Panc1 (cell line): Measurements from ENCODE around the gene POLA1.

ENCODE experiments used
- TCF7L2 ChIP-seq: IDR thresholded peaks from 2 replicates; pipeline ENCODE4 v1.6.1; 2011; ENCODE audit warnings: mild to moderate bottlenecking, low read depth, low read length, inconsistent platforms
- TF ChIP-seq, protein P1 (sequence below): fragments of 450-650 bp; IDR thresholded peaks from 2 replicates; pipeline ENCODE4 v1.5.1; 2017; ENCODE audit warnings: mild to moderate bottlenecking
- TF ChIP-seq, protein P2 (sequence below), 2 experiments: IDR thresholded peaks; 2 replicates each; pipeline ENCODE4 v1.6.1; 2011 to 2012; ENCODE audit warnings: low read depth in 2 of 2, control low read depth in 1 of 2, low read length in 1 of 2, mild to moderate bottlenecking in 1 of 2, moderate library complexity in 1 of 2; ENCODE audit not compliant: insufficient read depth in 1 of 2

- TF ChIP-seq, protein P1, sequence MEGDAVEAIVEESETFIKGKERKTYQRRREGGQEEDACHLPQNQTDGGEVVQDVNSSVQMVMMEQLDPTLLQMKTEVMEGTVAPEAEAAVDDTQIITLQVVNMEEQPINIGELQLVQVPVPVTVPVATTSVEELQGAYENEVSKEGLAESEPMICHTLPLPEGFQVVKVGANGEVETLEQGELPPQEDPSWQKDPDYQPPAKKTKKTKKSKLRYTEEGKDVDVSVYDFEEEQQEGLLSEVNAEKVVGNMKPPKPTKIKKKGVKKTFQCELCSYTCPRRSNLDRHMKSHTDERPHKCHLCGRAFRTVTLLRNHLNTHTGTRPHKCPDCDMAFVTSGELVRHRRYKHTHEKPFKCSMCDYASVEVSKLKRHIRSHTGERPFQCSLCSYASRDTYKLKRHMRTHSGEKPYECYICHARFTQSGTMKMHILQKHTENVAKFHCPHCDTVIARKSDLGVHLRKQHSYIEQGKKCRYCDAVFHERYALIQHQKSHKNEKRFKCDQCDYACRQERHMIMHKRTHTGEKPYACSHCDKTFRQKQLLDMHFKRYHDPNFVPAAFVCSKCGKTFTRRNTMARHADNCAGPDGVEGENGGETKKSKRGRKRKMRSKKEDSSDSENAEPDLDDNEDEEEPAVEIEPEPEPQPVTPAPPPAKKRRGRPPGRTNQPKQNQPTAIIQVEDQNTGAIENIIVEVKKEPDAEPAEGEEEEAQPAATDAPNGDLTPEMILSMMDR = no peak
- TF ChIP-seq, protein P2, sequence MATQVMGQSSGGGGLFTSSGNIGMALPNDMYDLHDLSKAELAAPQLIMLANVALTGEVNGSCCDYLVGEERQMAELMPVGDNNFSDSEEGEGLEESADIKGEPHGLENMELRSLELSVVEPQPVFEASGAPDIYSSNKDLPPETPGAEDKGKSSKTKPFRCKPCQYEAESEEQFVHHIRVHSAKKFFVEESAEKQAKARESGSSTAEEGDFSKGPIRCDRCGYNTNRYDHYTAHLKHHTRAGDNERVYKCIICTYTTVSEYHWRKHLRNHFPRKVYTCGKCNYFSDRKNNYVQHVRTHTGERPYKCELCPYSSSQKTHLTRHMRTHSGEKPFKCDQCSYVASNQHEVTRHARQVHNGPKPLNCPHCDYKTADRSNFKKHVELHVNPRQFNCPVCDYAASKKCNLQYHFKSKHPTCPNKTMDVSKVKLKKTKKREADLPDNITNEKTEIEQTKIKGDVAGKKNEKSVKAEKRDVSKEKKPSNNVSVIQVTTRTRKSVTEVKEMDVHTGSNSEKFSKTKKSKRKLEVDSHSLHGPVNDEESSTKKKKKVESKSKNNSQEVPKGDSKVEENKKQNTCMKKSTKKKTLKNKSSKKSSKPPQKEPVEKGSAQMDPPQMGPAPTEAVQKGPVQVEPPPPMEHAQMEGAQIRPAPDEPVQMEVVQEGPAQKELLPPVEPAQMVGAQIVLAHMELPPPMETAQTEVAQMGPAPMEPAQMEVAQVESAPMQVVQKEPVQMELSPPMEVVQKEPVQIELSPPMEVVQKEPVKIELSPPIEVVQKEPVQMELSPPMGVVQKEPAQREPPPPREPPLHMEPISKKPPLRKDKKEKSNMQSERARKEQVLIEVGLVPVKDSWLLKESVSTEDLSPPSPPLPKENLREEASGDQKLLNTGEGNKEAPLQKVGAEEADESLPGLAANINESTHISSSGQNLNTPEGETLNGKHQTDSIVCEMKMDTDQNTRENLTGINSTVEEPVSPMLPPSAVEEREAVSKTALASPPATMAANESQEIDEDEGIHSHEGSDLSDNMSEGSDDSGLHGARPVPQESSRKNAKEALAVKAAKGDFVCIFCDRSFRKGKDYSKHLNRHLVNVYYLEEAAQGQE (IDR thresholded peaks at IDR 0.05; ENCODE audit: insufficient read depth in 1 of 2, low read depth in 2 of 2, low read length in 1 of 2) = no peak
- no peak for TF ChIP-seq TCF7L2
Observed at GRCh38 chrX:24662352-24662751, 31.4 kb upstream of the POLA1 start.
